MCF 10A (cell line): ENCODE data around the gene CLN5. TPM values are rescaled to one million over a fixed set of nuclear protein-coding genes. Genes with fewer than 3 reads are reported as not detected.

Source experiments
- BruUV-seq: library from RNA; stranded (reverse); fragments of 400-500 nt; replicated peaks from 2 replicates; lab custom pipeline; 2021; lab: Mats Ljungman, UMichigan
- CTCF ChIA-PET: fragments of 300-600 bp; sonication (Branson Sonifier 250); formaldehyde crosslinking; extraction: SDS; loops from one replicate; lab custom pipeline; 2021; ENCODE audit warnings: antibody characterized with exemption, inconsistent platforms; lab: Yijun Ruan, JAX
- POLR2A ChIA-PET: fragments of 300-600, 350-650 bp; sonication (Branson Sonifier 250); formaldehyde crosslinking; extraction: SDS; loops from one replicate; lab custom pipeline; 2020; ENCODE audit warnings: antibody characterized with exemption, inconsistent platforms; lab: Yijun Ruan, JAX
- DNase-seq: peaks from one replicate; pipeline ENCODE4 v3.0.0-alpha.2; 2018; ENCODE audit not compliant: unreplicated experiment
- H3K27ac Mint-ChIP-seq: one replicate; pipeline ENCODE4 v1.8.0; 2022; ENCODE audit warnings: mild to moderate bottlenecking, low read depth, mixed read lengths; ENCODE audit not compliant: unreplicated experiment
- H3K27me3 Mint-ChIP-seq: one replicate; pipeline ENCODE4 v1.8.0; 2022; ENCODE audit warnings: mixed read lengths; ENCODE audit not compliant: insufficient read depth, unreplicated experiment
- H3K36me3 Mint-ChIP-seq: one replicate; pipeline ENCODE4 v1.8.0; 2022; ENCODE audit warnings: mild to moderate bottlenecking, moderate library complexity, mixed read lengths; ENCODE audit not compliant: insufficient read depth, unreplicated experiment
- H3K4me1 Mint-ChIP-seq: one replicate; pipeline ENCODE4 v1.8.0; 2022; ENCODE audit warnings: mixed read lengths; ENCODE audit not compliant: insufficient read depth, unreplicated experiment
- H3K4me3 Mint-ChIP-seq: one replicate; pipeline ENCODE4 v1.8.0; 2022; ENCODE audit warnings: mild to moderate bottlenecking, moderate library complexity, mixed read lengths; ENCODE audit not compliant: unreplicated experiment
- H3K9me3 Mint-ChIP-seq: one replicate; pipeline ENCODE4 v1.8.0; 2022; ENCODE audit warnings: mixed read lengths; ENCODE audit not compliant: unreplicated experiment
- CTCF ChIP-seq: fragments of 200-600 bp; IDR thresholded peaks from one replicate; pipeline ENCODE4 v1.8.0; 2022; ENCODE audit warnings: antibody characterized with exemption, mild to moderate bottlenecking; ENCODE audit not compliant: unreplicated experiment
- intact Hi-C: fragments of 100-400 bp; cut with micrococcal nuclease; formaldehyde crosslinking; loops from 2 replicates; pipeline ENCODE4 v1.14.1; 2022
- total RNA-seq: library from RNA; stranded (reverse); gene quantifications from 2 replicates; pipeline ENCODE4 v1.2.3, GENCODE V29; 2022

Gene CLN5
- total RNA-seq, 1 experiment from 2014 or later: 16.0 TPM

GRCh38 chr13:76973920-76974617 is 17.8 kb upstream of the CLN5 start:
- BruUV-seq: no TSS peak
- ChIA-PET POLR2A (interaction anchor here (0.7 to 2.9 kb wide), 4 partner anchors 8 to 1282 kb away, joined by 4 to 13 read pairs (median 6); partner anchors contain the start of gene CLN5), CTCF (interaction anchor here (0.5 to 1.4 kb wide), 4 partner anchors 9 to 1281 kb away, joined by 3 to 5 read pairs (median 3); no protein-coding TSS in a partner anchor)
- Mint-ChIP-seq H3K27ac (no peak overlapping the region), H3K9me3 (no peaks in the 10 kb centered on the region), H3K4me3 (no peak overlapping the region), H3K27me3 (no peaks in the 10 kb centered on the region), H3K4me1 (peaks cover 20% of the 10 kb centered on the region), H3K36me3 (peaks cover 16% of the 10 kb centered on the region)
- intact Hi-C loops: no loop called here
- TF ChIP-seq CTCF: no peak
- no peak for DNase-seq

- H3K27ac Mint-ChIP-seq: no peak overlapping the region
- CTCF ChIA-PET: interaction anchor here (0.5 to 1.4 kb wide), 5 partner anchors 8 to 1281 kb away, joined by 3 to 5 read pairs (median 3); no protein-coding TSS in a partner anchor
- TF ChIP-seq CTCF: no peak
Measured at GRCh38 chr13:76974618-76974975, 17.3 kb upstream of the CLN5 start.

GRCh38 chr13:76975863-76976262 is 16.0 kb upstream of the CLN5 start:
- CTCF ChIA-PET: interaction anchor here (0.7 to 6.5 kb wide), 6 partner anchors 9 to 1106 kb away, joined by 3 to 82 read pairs (median 8); partner anchors contain the start of gene CLN5
- H3K9me3 Mint-ChIP-seq: no peaks in the 10 kb centered on the region
- H3K4me1 Mint-ChIP-seq: peaks cover 19% of the 10 kb centered on the region
- TF ChIP-seq CTCF: no peak
- POLR2A ChIA-PET: interaction anchor here (0.9 to 3.2 kb wide), 15 partner anchors 9 to 1279 kb away, joined by 3 to 41 read pairs (median 4); partner anchors contain the start of genes CLN5, FBXL3 and KCTD12
- H3K4me3 Mint-ChIP-seq: peak overlapping the region; percentile 40
- BruUV-seq: no TSS peak
- H3K36me3 Mint-ChIP-seq: peaks cover 16% of the 10 kb centered on the region
- intact Hi-C loops: loop anchor here (5.0 kb wide), 1 partner anchor 34 kb away; no protein-coding TSS in a partner anchor
- H3K27me3 Mint-ChIP-seq: no peaks in the 10 kb centered on the region
- peak overlapping the region; percentile 36 for H3K27ac Mint-ChIP-seq
- peak; percentile 68 for DNase-seq

More at GRCh38 chr13:76974618-76974975, 17.3 kb upstream of the CLN5 start:
- Mint-ChIP-seq H3K27me3 (no peaks in the 10 kb centered on the region), H3K4me1 (peaks cover 16% of the 10 kb centered on the region), H3K36me3 (peaks cover 16% of the 10 kb centered on the region), H3K9me3 (no peaks in the 10 kb centered on the region), H3K4me3 (no peak overlapping the region)
- POLR2A ChIA-PET: interaction anchor here (1.4 to 2.9 kb wide), 3 partner anchors 9 to 38 kb away, joined by 4 to 13 read pairs (median 7); partner anchors contain the start of gene CLN5
- no TSS peak for BruUV-seq
- intact Hi-C loops: no loop called here
- no peak for DNase-seq

GRCh38 chr13:76976490-76976889 is 15.4 kb upstream of the CLN5 start:
- intact Hi-C loops: loop anchor here (5.0 kb wide), 1 partner anchor 34 kb away; no protein-coding TSS in a partner anchor
- H3K4me3 Mint-ChIP-seq: peak overlapping the region; percentile 40
- peaks cover 19% of the 10 kb centered on the region for H3K4me1 Mint-ChIP-seq
- H3K36me3 Mint-ChIP-seq: peaks cover 16% of the 10 kb centered on the region
- ChIA-PET CTCF (interaction anchor here (0.6 to 6.5 kb wide), 14 partner anchors 8 to 1281 kb away, joined by 3 to 82 read pairs (median 4); partner anchors contain the start of genes CLN5 and KCTD12), POLR2A (interaction anchor here (0.6 to 3.2 kb wide), 24 partner anchors 10 to 1280 kb away, joined by 3 to 41 read pairs (median 3); partner anchors contain the start of genes CLN5, FBXL3 and KCTD12)
- DNase-seq: peak; percentile 74
- TF ChIP-seq CTCF: no peak
- BruUV-seq: no TSS peak
- H3K27me3 Mint-ChIP-seq: peaks cover 5% of the 10 kb centered on the region
- H3K9me3 Mint-ChIP-seq: no peaks in the 10 kb centered on the region
- peak overlapping the region; percentile 36 for H3K27ac Mint-ChIP-seq
